GM18511 (cell line): ENCODE data around the gene DISP1.

ENCODE experiments used
- ATAC-seq: cut with Tn5 transposase; IDR thresholded peaks from one replicate; pipeline ENCODE4 v1.9.1; 2021; ENCODE audit warnings: mild to moderate bottlenecking, moderate library complexity; ENCODE audit not compliant: unreplicated experiment

Gene DISP1

GRCh38 chr1:222791006-222791710, 23.7 kb upstream of the DISP1 start:
- ATAC-seq = no peak

GRCh38 chr1:222792744-222793143, 22.1 kb upstream of the DISP1 start:
- no peak for ATAC-seq

- ATAC-seq = no peak
These were observed 20.0 kb upstream of the DISP1 start for GRCh38 chr1:222794656-222795474.

GRCh38 chr1:222798116-222798515, 16.7 kb upstream of the DISP1 start:
- no peak for ATAC-seq

- no peak for ATAC-seq
These were observed 15.9 kb upstream of the DISP1 start for GRCh38 chr1:222798975-222799374.

GRCh38 chr1:222801067-222801466, 13.8 kb upstream of the DISP1 start:
- ATAC-seq = no peak

GRCh38 chr1:222811671-222812070, 3.2 kb upstream of the DISP1 start:
- ATAC-seq = no peak

GRCh38 chr1:222813866-222814535, 838 bp upstream of the DISP1 start:
- no peak for ATAC-seq

GRCh38 chr1:222815440-222815765, 564 bp downstream of the DISP1 start:
- no peak for ATAC-seq

GRCh38 chr1:222817529-222817928, 2.7 kb downstream of the DISP1 start:
- no peak for ATAC-seq

GRCh38 chr1:222818171-222818570, 3.3 kb downstream of the DISP1 start:
- ATAC-seq = no peak

GRCh38 chr1:222820171-222820712, 5.4 kb downstream of the DISP1 start:
- ATAC-seq = no peak

GRCh38 chr1:222821239-222821638, 6.4 kb downstream of the DISP1 start:
- no peak for ATAC-seq

- no peak for ATAC-seq
These were observed 8.9 kb downstream of the DISP1 start for GRCh38 chr1:222823695-222824094.

GRCh38 chr1:222824641-222825040, 9.8 kb downstream of the DISP1 start:
- no peak for ATAC-seq

GRCh38 chr1:222828939-222829338, 14.1 kb downstream of the DISP1 start:
- ATAC-seq = no peak

- ATAC-seq = no peak
These were observed 15.0 kb downstream of the DISP1 start for GRCh38 chr1:222829868-222830267.

GRCh38 chr1:222833356-222833876, 18.6 kb downstream of the DISP1 start:
- no peak for ATAC-seq

GRCh38 chr1:222843469-222844410, 28.9 kb downstream of the DISP1 start:
- no peak for ATAC-seq

- no peak for ATAC-seq
These were observed 29.6 kb downstream of the DISP1 start for GRCh38 chr1:222844411-222844779.
